Uterus (tissue), 2 donors: ENCODE results near the gene USP14.

Experiments used
- CTCF ChIP-seq, 4 experiments: fragments of 200-600 bp in 2 of 4; fragments of 450-650 bp in 2 of 4; sonication (generic) in 2 of 4; IDR thresholded peaks; one replicate each; pipeline ENCODE4 v1.5.1; 2016 to 2019; ENCODE audit warnings: antibody characterized with exemption in 4 of 4, mild to moderate bottlenecking in 2 of 4, moderate library complexity in 1 of 4
- POLR2A ChIP-seq, 2 donors: fragments of 450-650 bp; IDR thresholded peaks; one replicate each; pipeline ENCODE4 v1.6.1; 2016; ENCODE audit warnings: antibody characterized with exemption in 2 of 2, mild to moderate bottlenecking in 1 of 2, moderate library complexity in 1 of 2

- TF ChIP-seq CTCF (IDR thresholded peaks at IDR 0.05) (no peak), POLR2A (IDR thresholded peaks at IDR 0.05) (no peak)
Observed at GRCh38 chr18:213966-214365, 55.6 kb downstream of the USP14 start.
